GM12878 (cell line): ENCODE results near the gene PRCD. TPM values are rescaled to one million over a fixed set of nuclear protein-coding genes. Genes with fewer than 3 reads are reported as not detected.

ENCODE experiments used
- ATAC-seq: fragments of 200-7000 bp; cut with Tn5 transposase; 3 replicates; pipeline ENCODE4 v1.9.1; 2020; ENCODE audit warnings: mild to moderate bottlenecking, moderate library complexity
- BruUV-seq: library from RNA; stranded (reverse); fragments of 400-500 nt; replicated peaks from 2 replicates; lab custom pipeline; 2021; lab: Mats Ljungman, UMichigan
- CTCF ChIA-PET: fragments of 300-600 bp; sonication (Branson Sonifier 250); formaldehyde crosslinking; extraction: SDS; loops from one replicate; lab custom pipeline; 2021; ENCODE audit warnings: inconsistent platforms; lab: Yijun Ruan, JAX
- POLR2A ChIA-PET: fragments of 350-600 bp; formaldehyde crosslinking; extraction: SDS; loops from one replicate; lab custom pipeline; 2021; ENCODE audit warnings: inconsistent platforms; lab: Charles Lee
- RAD21 ChIA-PET: fragments of 300-600 bp; sonication (Branson Sonifier 250); formaldehyde crosslinking; loops from one replicate; lab custom pipeline; 2023; ENCODE audit warnings: antibody characterized with exemption; ENCODE audit not compliant: unreplicated experiment; lab: Charles Lee
- SMC1A ChIA-PET: fragments of 300-600 bp; sonication (Branson Sonifier 250); formaldehyde crosslinking; loops from one replicate; lab custom pipeline; 2023; ENCODE audit not compliant: unreplicated experiment, uncharacterized antibody; lab: Charles Lee
- DNase-seq: peaks from one replicate; pipeline ENCODE4 v3.0.0-alpha.2; 2011; ENCODE audit warnings: low read depth, low spot score
- FAIRE-seq: peaks from 3 replicates; lab custom pipeline; 2011; peaks lifted over from hg19 to GRCh38; lab: Jason Lieb, UNC
- H2AFZ ChIP-seq: 2 replicates; pipeline ENCODE4 v1.6.0; 2011; ENCODE audit warnings: low read depth, low read length, control low read depth; ENCODE audit not compliant: control insufficient read depth
- H3K27ac ChIP-seq: 2 replicates; pipeline ENCODE4 v1.5.1; 2011; ENCODE audit warnings: control low read depth; ENCODE audit not compliant: control insufficient read depth, insufficient read depth
- H3K27me3 ChIP-seq, 2 experiments: replicated peaks in 1 of 2; 2 replicates each; pipeline versions ENCODE4 v1.6.0 to v1.6.1; 2011; ENCODE audit warnings: low read length in 1 of 2; ENCODE audit not compliant: control insufficient read depth in 2 of 2, insufficient read depth in 2 of 2
- H3K36me3 ChIP-seq, 2 experiments: 2 replicates each; pipeline ENCODE4 v1.5.1; 2011; ENCODE audit warnings: low read length in 1 of 2; ENCODE audit not compliant: control insufficient read depth in 2 of 2, insufficient read depth in 2 of 2
- H3K4me1 ChIP-seq: 2 replicates; pipeline ENCODE4 v1.6.1; 2011; ENCODE audit warnings: mild to moderate bottlenecking, low read length, moderate library complexity, mixed read lengths; ENCODE audit not compliant: control insufficient read depth, insufficient read depth
- H3K4me2 ChIP-seq: 2 replicates; pipeline ENCODE4 v1.6.0; 2011; ENCODE audit warnings: control low read depth; ENCODE audit not compliant: control insufficient read depth, insufficient read depth
- H3K4me3 ChIP-seq: fragments of 200-600 bp; sonication (generic); 2 replicates; pipeline ENCODE4 v1.5.1; 2016
- H3K79me2 ChIP-seq: 2 replicates; pipeline ENCODE4 v1.6.0; 2011; ENCODE audit warnings: low read length; ENCODE audit not compliant: control insufficient read depth, insufficient read depth
- H3K9ac ChIP-seq: 2 replicates; pipeline ENCODE4 v1.8.0; 2011; ENCODE audit warnings: low read length, control low read depth, mixed read lengths; ENCODE audit not compliant: control insufficient read depth, insufficient read depth
- H3K9me3 ChIP-seq: replicated peaks from 3 replicates; pipeline ENCODE4 v1.5.1; 2011; ENCODE audit warnings: mild to moderate bottlenecking, low read length; ENCODE audit not compliant: control insufficient read depth, insufficient read depth
- H4K20me1 ChIP-seq: 2 replicates; pipeline ENCODE4 v1.6.0; 2011; ENCODE audit not compliant: control insufficient read depth, insufficient read depth
- ATF3 ChIP-seq: IDR thresholded peaks from 2 replicates; pipeline ENCODE4 v1.6.1; 2011; ENCODE audit warnings: low read depth, mild to moderate bottlenecking, low read length, moderate library complexity, borderline replicate concordance; ENCODE audit errors: extremely low read depth
- BRCA1 ChIP-seq: IDR thresholded peaks from 2 replicates; pipeline ENCODE4 v1.6.1; 2011; ENCODE audit warnings: low read depth, low read length, improper control_type of control experiment
- FOXM1 ChIP-seq: IDR thresholded peaks from 2 replicates; pipeline ENCODE4 v1.6.1; 2012; ENCODE audit warnings: low read depth, mild to moderate bottlenecking, inconsistent platforms, low read length, moderate library complexity
- HDAC2 ChIP-seq: fragments of 200-600 bp; sonication (generic); IDR thresholded peaks from 2 replicates; pipeline ENCODE4 v1.6.1; 2017
- MEF2B ChIP-seq: fragments of 450-650 bp; IDR thresholded peaks from 2 replicates; pipeline ENCODE4 v1.6.1; 2018; ENCODE audit warnings: mild to moderate bottlenecking, moderate library complexity; ENCODE audit not compliant: partially characterized antibody, poor library complexity, severe bottlenecking
- MTA2 ChIP-seq: fragments of 450-650 bp; IDR thresholded peaks from 2 replicates; pipeline ENCODE4 v1.6.1; 2016; ENCODE audit warnings: low read depth, mild to moderate bottlenecking, moderate library complexity
- MXI1 ChIP-seq: fragments of 150-350 bp; IDR thresholded peaks from 2 replicates; pipeline ENCODE4 v1.6.1; 2011; ENCODE audit warnings: low read depth, mild to moderate bottlenecking, inconsistent platforms, low read length, improper control_type of control experiment
- NR2C2 ChIP-seq: IDR thresholded peaks from 2 replicates; pipeline ENCODE4 v1.6.1; 2011; ENCODE audit warnings: borderline replicate concordance, low read depth; ENCODE audit not compliant: control insufficient read depth, insufficient read length
- WGBS: methylation state at CpG from one replicate; pipeline ENCODE4 v1.1.6; 2016; ENCODE audit warnings: low lambda C conversion rate; ENCODE audit not compliant: insufficient replicate concordance, insufficient coverage; ENCODE audit errors: missing lambda C conversion rate; 5-methylcytosine and 5-hydroxymethylcytosine counted together
- in situ Hi-C: fragments of 300-500 bp; cut with MboI; formaldehyde crosslinking; loops from 9 replicates; pipeline ENCODE4 v1.14.3; 2018; ENCODE audit warnings: mixed read lengths
- intact Hi-C: fragments of 100-400 bp; cut with micrococcal nuclease; formaldehyde crosslinking; loops from one replicate; pipeline ENCODE4 v1.14.2; 2022; ENCODE audit not compliant: unreplicated experiment
- polyA plus RNA-seq, 11 experiments: library from polyadenylated mRNA; depleted of rRNA in 4 of 11; unstranded in 6 of 11; stranded (reverse) in 5 of 11; fragments of >200 nt; fragmentation: Nextera tagmentation in 4 of 11; fragmentation: Illumina TruSeq in 1 of 11; extraction: Ambion mirVana in 4 of 11; extraction: Trizol in 1 of 11; gene quantifications; 1 replicate in 1 of 11; 2 replicates in 10 of 11; pipeline versions ENCODE4 v1.2.1 to v1.2.3, GENCODE V29; 2011 to 2016; ENCODE audit warnings: inconsistent platforms in 2 of 11, missing spikeins in 2 of 11, low read depth in 1 of 11
- total RNA-seq, 4 experiments: library from RNA; depleted of rRNA in 3 of 4; stranded (reverse); fragments of >200 nt in 3 of 4; fragmentation: Illumina TruSeq in 1 of 4; extraction: Trizol in 1 of 4; gene quantifications; 2 replicates each; pipeline versions ENCODE4 v1.2.1 to v1.2.3, GENCODE V29; 2013 to 2021
- TF ChIP-seq, protein P1 (sequence below): IDR thresholded peaks from 2 replicates; pipeline ENCODE4 v1.6.1; 2012; ENCODE audit warnings: low read length, inconsistent platforms

PRCD gene
- total and polyA plus RNA-seq, 10 of the 15 experiments (the other 5 are each of a cell fraction or from before 2014, with no cell fraction given) = 0.18 to 0.95 (median 0.34) TPM; not detected in 4

DNA sequence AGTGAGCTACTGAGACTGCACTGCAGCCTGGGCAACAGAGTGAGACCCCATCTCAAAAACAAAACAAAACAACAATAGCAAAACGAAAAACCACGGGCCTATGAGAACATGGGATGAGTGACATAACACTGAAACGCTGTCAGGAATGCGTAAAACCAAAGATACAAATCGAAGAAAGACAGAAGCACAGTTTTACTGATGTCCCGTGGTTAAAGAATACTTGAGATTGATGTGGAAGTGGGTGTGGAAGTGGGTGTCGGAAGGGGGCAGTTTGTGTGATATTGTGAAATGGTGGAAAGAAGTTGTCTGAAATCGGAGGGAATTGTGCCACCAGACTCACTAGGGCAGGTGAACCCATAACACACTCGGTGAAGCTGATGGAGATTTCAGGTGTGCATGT lies 36.3 kb downstream of the PRCD start:
- FAIRE-seq = no peak
- intact Hi-C loops = no loop called here
- no peak overlapping the region for H3K27ac ChIP-seq
- H3K4me2 ChIP-seq = no peak overlapping the region
- BruUV-seq = no TSS peak
- no peaks in the 10 kb centered on the region for H3K36me3 ChIP-seq
- no peaks in the 10 kb centered on the region for H3K9me3 ChIP-seq
- ChIA-PET SMC1A (no interaction called here), POLR2A (no interaction called here), RAD21 (no interaction called here), CTCF (interaction anchor here (1.0 to 2.2 kb wide), 3 partner anchors 16 to 105 kb away, joined by 4 to 6 read pairs (median 5); no protein-coding TSS in a partner anchor)
- no peak for ATAC-seq
- no peak for TF ChIP-seq MTA2
- no peak for TF ChIP-seq ATF3
- no peak for TF ChIP-seq MXI1
- no peak for TF ChIP-seq HDAC2
- TF ChIP-seq, protein P1, sequence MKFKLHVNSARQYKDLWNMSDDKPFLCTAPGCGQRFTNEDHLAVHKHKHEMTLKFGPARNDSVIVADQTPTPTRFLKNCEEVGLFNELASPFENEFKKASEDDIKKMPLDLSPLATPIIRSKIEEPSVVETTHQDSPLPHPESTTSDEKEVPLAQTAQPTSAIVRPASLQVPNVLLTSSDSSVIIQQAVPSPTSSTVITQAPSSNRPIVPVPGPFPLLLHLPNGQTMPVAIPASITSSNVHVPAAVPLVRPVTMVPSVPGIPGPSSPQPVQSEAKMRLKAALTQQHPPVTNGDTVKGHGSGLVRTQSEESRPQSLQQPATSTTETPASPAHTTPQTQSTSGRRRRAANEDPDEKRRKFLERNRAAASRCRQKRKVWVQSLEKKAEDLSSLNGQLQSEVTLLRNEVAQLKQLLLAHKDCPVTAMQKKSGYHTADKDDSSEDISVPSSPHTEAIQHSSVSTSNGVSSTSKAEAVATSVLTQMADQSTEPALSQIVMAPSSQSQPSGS = no peak
- TF ChIP-seq FOXM1 = no peak
- TF ChIP-seq MEF2B = no peak
- TF ChIP-seq BRCA1 = no peak
- TF ChIP-seq NR2C2 = no peak
- no peaks in the 10 kb centered on the region for H4K20me1 ChIP-seq
- H3K4me3 ChIP-seq = no peak overlapping the region
- H3K27me3 ChIP-seq = no peaks in the 10 kb centered on the region
- H3K9ac ChIP-seq = no peak overlapping the region
- in situ Hi-C loops = no loop called here
- DNase-seq = no peak
- no peaks in the 10 kb centered on the region for H3K79me2 ChIP-seq
- no peak overlapping the region for H2AFZ ChIP-seq
- peaks cover 20% of the 10 kb centered on the region for H3K4me1 ChIP-seq
- 80% methylated on average over 9 of the region's 9 CpGs for WGBS
